Measurements from ENCODE around the gene SERPING1.
A peak's percentile ranks its signal among the peaks of the same experiment; 100 is the strongest.
"Not testable (repeated sequence)": the region's sequence is repeated elsewhere in the genome, so short reads cannot be mapped to it uniquely, and the experiment has no call there.

The SERPING1 gene

DNA sequence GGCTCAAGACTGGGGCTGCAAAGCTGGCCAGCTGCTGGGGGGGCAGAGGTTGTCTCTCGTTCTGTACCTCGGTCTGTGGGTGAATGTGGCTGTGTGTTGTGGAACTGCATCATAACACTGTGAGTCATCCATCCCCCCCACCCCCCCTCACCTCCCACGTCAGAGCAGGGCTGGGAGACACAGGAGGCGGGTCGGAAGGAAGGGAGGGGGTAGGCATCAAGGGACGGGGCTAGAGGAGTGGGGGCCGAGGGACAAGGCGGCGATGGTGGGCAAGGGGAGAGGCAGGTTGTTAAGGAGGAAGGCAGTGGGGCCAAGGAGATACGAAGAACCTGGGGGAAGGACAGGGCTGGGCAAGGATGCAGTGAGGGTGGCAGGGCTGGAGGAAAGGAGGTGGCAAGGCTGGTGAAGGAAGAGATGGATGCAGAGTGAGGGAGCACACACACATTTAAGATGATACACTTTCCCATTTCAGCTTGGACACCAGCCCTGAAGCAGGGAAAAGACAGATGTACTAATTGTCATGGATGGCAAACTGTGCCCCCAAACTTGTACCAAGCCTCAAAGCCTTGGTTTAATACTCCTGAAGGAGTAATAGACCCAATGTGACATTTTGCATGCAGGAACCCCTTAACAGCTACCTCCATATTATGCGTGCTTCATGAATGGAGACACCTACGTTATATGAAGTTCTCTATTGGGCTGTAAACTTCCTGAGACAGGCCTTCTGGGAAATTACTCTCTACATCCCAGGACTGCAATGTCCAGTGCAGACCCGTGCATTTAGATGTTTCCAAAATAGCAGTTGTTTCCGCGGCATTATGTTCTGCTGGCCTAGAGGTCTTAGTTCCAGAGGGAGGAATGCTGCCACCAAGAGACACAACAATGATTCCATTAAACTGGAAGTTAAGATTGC is 52.6 kb downstream of the SERPING1 start, which contains the start of gene YPEL4:
Gene YPEL4, minus strand, starts transcription at position 87 of the 913 bp plus-strand sequence. CDS start 2,805 bp downstream, outside the sequence.
- intact Hi-C loops (cut with DNase I), result no loop called here
- DNase-seq, result peak; percentile 54 to 95 (median 70)

DNA sequence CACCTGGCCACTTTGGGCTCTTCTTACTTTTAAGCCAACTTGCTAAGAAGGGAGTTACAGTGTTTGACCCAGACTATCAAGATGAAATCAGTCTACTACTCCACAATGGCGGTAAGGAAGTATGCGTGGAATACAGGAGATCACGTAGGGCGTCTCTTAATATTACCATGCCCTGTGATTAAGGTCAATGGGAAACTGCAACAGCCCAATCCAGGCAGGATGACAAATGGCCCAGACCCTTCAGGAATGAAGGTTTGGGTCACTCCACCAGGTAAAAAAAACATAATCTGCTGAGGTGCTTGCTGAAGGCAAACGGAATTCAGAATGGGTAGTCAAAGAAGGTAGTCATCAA is 53.2 kb downstream of the SERPING1 start:
- intact Hi-C loops (cut with DNase I), result no loop called here
- no peak for DNase-seq

DNA sequence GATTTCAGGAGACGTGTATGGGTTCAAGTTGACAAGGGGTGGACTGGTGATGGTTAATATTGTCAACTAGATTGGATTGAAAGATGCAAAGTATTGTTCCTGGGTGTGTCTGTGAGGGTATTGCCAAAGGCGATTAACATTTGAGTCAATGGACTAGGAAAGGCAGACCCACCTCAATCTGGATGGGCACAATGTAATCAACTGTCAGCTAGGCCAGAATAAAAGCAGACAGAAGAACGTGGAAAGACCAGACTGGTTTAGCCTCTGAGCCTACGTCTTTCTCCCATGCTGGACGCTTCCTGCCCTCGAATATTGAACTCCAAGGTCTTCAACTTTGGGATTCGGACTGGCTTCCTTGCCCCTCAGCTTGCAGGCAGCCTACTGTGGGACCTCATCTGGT is 53.9 kb downstream of the SERPING1 start:
- no peak for DNase-seq
- intact Hi-C loops (cut with DNase I), result no loop called here

DNA sequence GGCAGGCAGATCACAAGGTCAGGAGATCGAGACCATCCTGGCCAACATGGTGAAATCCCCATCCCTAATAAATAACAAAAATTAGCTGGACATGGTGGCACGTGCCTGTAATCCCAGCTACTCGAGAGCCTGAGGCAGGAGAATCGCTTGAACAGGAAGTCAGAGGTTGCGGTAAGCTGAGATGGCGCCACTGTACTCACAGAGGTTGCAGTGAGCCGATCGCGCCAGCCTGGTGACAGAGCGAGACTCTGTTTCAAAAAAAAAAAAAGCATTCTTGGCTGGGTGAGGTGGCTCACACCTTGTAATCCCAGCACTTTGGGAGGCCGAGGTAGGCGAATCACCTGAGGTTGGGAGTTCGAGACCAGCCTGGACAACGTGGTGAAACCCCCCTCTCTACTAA is 54.7 kb downstream of the SERPING1 start:
- intact Hi-C loops (cut with DNase I); DNase-seq: not testable (repeated sequence)

DNA sequence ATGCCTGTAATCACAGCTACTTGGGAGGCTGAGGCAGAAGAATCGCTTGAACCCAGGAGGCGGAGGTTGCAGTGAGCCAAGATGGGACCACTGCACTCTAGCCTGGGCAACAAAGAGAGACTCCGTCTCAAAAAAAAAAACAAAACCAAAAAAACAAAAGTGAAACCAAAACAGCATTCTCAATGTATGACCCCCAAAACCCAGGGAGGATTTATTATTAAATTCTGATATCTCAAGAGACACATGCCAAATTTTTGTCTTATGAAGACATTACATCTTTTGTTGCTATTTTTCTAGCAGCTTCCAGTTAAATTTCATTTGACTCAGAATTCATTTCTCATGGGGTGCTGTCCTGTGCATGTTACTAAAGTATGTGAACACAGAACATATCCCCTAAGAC is 55.2 kb downstream of the SERPING1 start:
- DNase-seq, result no peak
- intact Hi-C loops (cut with DNase I), result no loop called here

DNA sequence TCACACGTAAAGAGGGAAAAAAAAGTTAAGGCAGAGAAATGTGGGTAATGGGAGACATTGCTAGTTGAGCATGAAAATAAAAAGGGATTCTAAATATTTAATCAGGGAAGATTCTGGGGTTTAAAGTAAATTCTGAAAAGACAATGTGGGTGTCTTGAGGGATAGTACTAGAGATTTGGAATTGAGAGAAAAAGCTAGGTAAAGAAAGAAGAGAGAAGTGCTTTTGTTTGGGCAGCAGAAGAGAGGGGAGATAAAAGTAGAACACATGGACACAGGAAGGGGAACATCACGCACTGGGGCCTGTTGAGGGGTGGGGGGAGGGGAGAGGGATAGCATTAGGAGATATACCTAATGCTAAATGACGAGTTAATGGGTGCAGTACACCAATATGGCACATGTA is 55.7 kb downstream of the SERPING1 start:
- no peak for DNase-seq
- intact Hi-C loops (cut with DNase I), result no loop called here

DNA sequence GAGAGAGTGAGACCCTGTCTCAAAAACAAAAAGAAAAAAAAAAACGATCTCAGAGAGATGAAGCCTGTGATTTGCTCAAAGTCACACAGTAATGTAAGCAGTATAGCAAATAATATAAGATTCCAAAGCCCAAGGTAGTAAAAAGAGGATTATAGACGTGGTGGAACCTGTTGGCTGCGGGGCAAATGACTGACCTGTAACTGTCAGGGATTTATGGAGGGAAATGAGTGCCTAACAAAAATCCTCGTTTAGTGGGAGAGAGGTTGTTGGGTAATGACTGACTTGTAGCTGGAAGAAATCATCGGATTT is 59.4 kb downstream of the SERPING1 start:
- no peak for DNase-seq
- intact Hi-C loops (cut with DNase I), result loop anchor here (1.0 kb wide), 1 partner anchor 10 kb away; no protein-coding TSS in a partner anchor

DNA sequence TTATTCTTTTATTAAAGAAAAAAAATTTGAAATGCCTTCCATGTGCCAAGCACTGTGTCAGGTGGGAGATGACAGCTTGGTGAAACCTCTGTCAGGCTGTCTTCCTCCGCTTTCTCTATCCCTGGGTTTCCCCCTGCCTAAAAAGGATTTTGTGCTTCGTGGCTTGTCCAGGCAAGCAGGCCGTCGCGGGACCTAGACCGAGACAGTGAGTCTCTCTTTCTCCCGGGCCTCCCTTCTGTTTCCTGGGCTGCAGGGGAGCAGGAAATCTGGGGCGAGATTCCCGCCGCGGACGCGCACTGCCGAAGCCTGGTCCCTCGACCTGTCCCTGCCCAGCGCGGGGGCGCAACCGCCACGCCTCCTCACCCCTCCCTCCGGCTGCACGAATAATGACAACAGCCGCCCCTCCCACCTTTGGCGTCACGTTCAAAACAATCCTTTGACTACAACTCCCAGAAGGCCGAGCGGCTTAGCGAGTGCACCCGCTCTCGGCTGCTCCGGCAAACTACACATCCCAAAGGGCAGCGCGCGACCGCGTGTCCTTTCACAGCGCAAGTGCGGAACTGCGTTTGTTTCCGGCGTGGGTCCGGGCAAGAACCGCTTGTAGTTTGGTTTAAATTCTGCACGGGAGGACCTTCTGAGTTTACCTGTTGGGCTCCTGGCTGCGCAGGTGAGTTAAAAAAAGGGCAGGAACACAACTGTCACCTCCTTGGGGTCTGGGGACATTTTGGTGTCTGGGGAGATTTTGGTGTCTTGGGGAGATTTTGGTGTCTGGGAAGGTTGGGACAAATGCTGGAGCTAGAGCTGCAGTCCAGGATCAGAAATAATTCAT is 59.9 kb downstream of the SERPING1 start, which contains the start of gene CLP1:
Gene CLP1, plus strand, starts transcription at position 569 of the 829 bp plus-strand sequence. CDS start 1,715 bp downstream, outside the sequence.
- intact Hi-C loops (cut with DNase I), result loop anchor here (1.0 kb wide), 1 partner anchor 10 kb away; no protein-coding TSS in a partner anchor
- peak; percentile 99 to 100 (median 100) for DNase-seq

DNA sequence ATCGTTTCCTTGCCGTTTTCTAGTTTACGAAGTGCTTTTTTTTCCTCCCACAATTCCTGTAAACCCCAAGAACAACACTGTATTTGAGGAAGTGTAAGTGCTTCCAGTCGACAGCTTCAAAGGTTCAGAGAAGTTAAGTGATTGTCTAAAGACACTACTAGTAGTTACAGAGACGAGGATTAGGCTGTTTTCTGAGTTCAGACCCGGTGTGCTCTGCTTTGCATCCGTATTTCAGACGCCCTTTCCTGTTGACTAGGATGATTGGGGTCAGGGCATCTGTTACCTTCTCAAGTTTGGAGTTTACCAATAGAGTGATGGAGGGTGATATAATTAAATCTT is 60.5 kb downstream of the SERPING1 start:
- intact Hi-C loops (cut with DNase I), result no loop called here
- no peak for DNase-seq

DNA sequence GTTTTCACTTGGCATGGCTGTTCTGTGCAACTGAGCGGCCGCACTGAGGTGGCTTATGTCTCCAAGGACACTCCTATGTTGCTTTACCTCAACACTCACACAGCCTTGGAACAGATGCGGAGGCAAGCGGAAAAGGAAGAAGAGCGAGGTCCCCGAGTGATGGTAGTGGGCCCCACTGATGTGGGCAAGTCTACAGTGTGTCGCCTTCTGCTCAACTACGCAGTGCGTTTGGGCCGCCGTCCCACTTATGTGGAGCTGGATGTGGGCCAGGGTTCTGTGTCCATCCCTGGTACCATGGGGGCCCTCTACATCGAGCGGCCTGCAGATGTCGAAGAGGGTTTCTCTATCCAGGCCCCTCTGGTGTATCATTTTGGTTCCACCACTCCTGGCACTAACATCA is 62.2 kb downstream of the SERPING1 start:
- peak in 1 of 10 donors; percentile 53 for DNase-seq
- intact Hi-C loops (cut with DNase I), result no loop called here

DNA sequence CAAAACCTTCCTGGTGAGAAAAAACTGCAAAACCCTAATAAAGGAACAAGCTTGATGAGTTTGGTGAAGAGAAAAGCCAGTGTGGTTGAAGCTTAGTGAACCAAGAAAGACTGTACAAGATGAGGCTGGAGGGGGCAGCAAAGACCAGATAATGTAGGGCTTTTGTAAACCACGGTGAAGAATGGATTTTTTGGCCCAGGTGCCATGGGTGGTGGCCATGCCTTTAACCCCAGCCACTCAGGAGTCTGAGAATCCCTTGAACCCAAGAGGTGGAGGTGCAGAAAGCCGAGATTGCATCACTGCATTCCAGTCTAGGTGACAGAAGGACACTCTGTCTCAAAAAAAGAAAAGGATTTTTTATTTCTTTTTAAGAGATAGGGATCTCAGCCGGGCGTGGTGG is 65.4 kb downstream of the SERPING1 start:
- no peak for DNase-seq
- intact Hi-C loops (cut with DNase I), result no loop called here

DNA sequence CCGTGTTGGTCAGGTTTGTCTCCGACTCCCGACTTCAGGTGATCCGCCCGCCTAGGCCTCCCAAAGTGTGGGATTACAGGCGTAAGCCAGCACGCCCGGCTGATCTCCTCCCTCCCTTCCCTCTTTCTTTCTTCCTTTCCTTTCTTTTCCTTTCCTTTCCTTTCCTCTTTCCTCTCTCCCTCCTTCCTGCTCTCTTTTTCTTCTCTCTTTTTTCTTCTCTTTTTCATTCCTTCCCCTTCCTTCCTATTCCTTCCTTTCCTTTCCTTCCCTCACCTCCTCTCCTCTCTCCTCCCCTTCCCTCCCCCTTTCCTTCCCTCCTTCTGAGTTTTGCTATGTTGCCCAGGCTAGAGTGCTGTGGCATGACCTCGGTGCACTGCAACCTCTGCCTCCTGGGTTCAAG is 66.5 kb downstream of the SERPING1 start:
- DNase-seq, result peak in 1 of 10 donors; percentile 43
- intact Hi-C loops (cut with DNase I), result no loop called here

All from posterior cingulate gyrus (tissue), 11 donors.